Pulmonary artery endothelial cell (primary cell): ENCODE data around the gene WDR7. TPM values are rescaled to one million over a fixed set of nuclear protein-coding genes. Genes with fewer than 3 reads are reported as not detected.

Experiments
- DNase-seq: peaks from one replicate; pipeline ENCODE4 v3.0.0-alpha.2; 2011; ENCODE audit warnings: low read depth, low spot score
- total RNA-seq: library from RNA; depleted of rRNA; stranded (reverse); fragments of >200 nt; gene quantifications from 2 replicates; pipeline ENCODE4 v1.2.3, GENCODE V29; 2014

The WDR7 gene
- total RNA-seq, 1 donor from 2014 or later: 14.2 TPM

- no peak for DNase-seq
Measured at GRCh38 chr18:57030417-57030816, 379.3 kb downstream of the WDR7 start.

- DNase-seq: no peak
Measured at GRCh38 chr18:57035590-57035989, 384.4 kb downstream of the WDR7 start.

- no peak for DNase-seq
Measured at GRCh38 chr18:57038395-57038794, 387.2 kb downstream of the WDR7 start.

DNA sequence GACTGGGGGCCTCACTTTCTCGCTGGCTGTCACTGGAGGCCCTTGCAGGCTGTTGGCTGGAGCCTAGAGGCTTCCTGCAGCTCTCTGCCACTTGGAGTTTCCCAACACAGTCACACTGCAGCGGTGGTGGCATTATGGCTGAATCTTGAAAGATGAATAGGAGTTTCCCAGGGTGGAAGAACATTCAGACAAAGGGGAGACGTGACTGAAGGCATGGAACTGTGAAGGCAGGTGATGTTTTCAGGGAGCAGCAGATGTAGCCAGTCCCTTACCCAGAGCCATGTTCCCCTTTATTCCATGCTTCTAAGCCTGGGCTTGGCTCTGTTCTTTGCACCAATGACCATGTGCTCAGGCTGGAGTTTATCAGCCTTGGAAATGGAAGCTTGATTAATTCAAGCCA, 389.0 kb downstream of the WDR7 start:
- DNase-seq: no peak

GRCh38 chr18:57043241-57043640, 392.1 kb downstream of the WDR7 start:
- DNase-seq: no peak

DNA sequence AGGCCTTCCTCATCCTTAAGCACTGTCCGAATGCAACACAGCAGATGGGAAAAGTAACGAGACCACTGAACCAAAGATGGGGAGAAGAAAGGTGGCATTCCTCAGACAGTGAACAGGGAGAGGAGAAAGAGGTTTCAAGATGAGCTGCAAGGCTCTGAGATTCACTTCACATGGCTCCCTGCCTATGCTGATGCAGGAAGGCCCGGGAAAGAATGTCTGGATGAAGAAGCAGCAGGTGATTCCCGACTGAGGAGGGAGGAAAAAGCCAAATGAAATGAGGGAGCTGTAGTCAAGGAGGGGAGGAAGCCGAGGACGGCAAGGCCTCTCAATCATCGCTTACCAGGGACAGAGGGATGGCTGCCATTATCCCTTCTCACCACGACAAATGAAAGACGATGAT, 397.2 kb downstream of the WDR7 start:
- no peak for DNase-seq

- no peak for DNase-seq
Measured at GRCh38 chr18:57048859-57049258, 397.7 kb downstream of the WDR7 start.

GRCh38 chr18:57050310-57050949, 399.3 kb downstream of the WDR7 start:
- DNase-seq: no peak

DNA sequence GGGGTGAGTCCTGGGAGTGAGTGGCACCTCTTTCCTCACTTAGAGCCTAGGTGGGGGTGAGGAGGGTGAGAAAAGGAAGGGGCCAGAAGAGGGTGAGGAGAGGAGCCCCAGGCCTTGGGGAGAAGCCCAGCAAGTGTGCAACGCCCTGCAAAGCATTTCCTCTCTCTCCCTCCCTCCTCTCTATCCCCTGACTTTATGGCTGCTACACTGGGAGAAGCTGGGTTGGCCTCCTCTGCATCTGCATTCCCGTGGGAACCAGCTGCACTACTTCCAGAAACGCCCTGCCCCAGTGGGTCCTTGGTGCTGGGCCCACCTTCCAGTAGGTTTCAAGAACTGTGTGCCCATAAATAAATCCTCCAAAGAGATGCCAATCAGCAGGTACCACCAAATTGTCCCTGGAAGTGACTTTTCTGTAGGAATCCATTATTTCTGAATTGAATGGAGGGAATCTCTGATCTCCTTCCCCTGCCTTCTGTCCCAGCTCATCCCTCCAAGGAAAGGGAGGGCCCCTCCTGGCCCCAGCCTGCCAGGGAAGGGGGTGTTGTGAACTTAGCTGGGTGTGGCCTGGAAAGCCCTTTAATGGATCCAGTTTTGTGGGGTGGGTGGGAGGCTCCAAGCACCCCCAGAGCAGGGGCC, 400.0 kb downstream of the WDR7 start:
- DNase-seq: no peak

GRCh38 chr18:57051657-57052044, 400.5 kb downstream of the WDR7 start:
- no peak for DNase-seq

DNA sequence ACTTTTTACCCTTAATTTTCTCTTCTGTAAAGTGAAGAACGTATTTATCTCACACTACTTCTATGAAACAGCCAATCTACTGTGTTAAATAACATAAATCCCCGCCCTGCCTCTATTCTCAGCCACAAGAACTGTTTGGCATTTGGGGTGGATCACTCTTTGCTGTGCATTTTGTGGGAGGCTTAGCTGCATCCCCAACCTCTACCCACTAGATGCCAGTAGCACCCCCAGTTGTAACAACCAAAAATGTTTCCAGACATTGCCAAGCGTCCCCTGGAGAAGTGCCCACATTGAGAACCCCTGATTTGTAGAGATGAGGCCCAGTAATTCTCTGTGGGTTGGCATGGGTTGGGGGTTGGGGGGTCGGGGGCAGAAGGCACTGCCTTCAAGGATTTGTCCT, 401.0 kb downstream of the WDR7 start:
- no peak for DNase-seq

DNA sequence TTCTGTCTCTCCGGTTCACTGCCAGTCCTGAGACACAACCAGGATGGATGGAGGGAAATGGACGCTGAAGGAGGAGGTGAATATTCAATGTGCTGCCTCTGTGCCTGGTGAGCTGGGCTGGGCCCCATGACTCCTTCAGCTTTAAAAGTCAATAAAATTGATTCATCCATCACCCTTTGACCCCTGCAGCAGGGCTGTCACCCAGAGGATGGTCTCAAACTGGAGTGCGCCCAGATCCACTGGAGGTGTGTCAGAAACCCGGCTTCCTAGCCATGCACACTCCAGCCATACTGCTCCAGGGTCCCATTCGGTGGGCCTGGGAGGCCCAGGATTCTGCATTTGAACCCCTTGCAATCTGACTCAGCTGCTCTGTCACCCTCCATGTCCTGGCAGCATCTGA, 401.6 kb downstream of the WDR7 start:
- no peak for DNase-seq

DNA sequence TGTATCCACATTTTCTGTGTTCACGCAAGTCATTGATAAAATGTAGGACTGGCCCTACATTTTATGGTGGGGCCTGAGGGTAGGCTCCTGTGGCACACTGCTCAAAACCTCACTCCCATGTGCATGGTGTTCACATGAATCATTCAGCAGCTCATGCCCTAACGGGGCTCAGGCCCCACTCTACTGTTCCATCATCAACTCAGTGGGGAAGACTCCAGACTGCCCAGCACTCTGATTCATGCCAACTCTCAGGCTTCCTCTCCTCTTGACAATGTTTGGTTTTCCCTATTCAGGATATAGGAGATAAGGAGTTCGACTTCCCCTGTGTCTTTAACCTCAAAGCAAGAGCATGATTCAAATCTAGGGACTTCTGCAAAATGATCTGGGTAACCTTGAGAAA, 403.7 kb downstream of the WDR7 start:
- DNase-seq: no peak

- DNase-seq: no peak
Measured at GRCh38 chr18:57057890-57058289, 406.7 kb downstream of the WDR7 start.

GRCh38 chr18:57058734-57059133, 407.6 kb downstream of the WDR7 start:
- no peak for DNase-seq

GRCh38 chr18:57059366-57059765, 408.2 kb downstream of the WDR7 start:
- DNase-seq: no peak

DNA sequence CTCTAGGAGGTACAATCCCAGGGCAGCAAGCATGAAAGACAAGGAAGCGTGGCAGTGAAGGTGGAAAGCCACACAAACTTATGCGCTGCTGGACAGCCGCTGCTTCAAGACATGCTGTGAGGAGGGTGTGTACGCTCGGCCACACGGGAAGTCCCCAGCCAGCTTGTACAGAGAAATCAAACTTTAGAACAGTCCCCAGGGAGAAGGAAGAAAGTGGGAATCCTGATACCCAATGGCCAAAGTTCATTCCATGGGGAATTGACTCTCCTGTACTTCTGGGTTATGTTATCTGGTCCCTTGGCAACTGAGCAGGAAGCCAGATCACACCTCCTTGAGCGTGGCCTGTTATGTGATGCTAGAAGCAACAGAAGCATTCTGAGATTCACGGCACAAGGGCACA, 409.7 kb downstream of the WDR7 start:
- DNase-seq: no peak

GRCh38 chr18:57062178-57062577, 411.0 kb downstream of the WDR7 start:
- DNase-seq: no peak

GRCh38 chr18:57062844-57063243, 411.7 kb downstream of the WDR7 start:
- no peak for DNase-seq

GRCh38 chr18:57063601-57064103, 412.5 kb downstream of the WDR7 start:
- DNase-seq: no peak

DNA sequence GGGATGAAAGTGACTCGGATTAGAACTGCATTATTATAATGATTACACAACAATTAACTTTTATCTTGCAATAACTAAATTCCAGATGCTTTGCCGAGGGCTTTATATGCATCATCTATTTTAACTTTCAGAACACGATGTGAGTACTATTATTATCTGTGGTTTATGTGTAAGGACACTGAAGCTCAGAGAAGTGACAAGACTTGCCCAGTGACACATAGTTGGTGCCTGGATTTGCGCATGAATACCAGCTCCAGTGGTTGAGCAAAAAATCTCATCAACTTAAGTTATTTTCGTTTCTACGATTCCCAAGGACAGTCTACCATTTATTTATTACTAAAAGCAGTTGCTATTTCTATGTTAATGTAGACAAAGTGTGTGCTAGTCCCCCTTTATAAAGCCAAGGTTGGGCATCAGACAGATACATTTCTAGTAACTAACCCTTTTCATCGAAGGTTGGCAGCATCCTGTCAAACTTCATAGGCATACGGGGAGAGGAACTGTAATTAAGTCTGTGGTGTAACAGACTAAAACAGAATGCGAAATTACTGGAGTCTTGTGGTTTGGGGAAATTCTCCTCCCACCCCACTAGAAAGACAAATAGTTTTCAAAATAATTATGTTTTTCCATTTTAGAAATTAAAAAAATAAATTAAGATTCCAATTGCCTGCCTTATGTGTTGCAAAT, 422.5 kb downstream of the WDR7 start:
- DNase-seq: no peak

DNA sequence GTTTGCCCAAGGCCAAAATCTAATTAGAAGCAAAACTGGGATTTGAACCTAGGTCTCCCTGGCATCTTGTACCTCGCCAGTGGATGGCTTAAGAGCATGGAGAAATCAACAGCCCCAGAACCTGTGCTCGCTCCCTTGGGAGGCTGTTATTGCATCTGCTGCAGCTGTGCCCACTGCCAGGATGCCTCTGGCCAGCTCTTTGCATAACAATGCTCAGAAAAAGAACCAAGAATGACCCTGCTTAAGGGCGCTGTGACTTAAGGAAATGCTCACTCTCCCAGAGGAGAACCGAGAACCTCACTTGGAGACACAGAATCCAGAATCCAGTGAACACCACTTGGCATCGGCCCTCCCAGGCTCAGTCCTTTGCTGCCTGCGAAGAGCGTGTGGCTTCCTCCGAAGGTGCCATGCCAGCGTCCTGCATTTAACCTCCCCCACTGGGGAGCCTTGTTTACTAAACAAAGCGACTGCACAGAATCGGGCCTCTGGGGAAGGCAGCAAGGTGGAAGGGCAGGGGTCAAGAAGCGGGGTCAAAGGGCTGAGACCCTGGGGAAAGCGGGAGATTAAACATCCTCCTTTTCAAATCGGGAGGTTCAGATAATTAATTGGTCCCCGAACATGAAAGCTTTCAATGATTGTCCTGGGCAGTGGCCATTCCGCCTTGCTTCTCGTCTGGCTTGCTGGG, 424.7 kb downstream of the WDR7 start:
- no peak for DNase-seq
